Measurements from ENCODE around the gene CDC26. TPM values are rescaled to one million over a fixed set of nuclear protein-coding genes. Genes with fewer than 3 reads are reported as not detected.
A peak's percentile ranks its signal among the peaks of the same experiment; 100 is the strongest.

Gene CDC26
- total RNA-seq, 4 donors from 2014 or later = 15.7 to 43.8 (median 30.8) TPM

DNA sequence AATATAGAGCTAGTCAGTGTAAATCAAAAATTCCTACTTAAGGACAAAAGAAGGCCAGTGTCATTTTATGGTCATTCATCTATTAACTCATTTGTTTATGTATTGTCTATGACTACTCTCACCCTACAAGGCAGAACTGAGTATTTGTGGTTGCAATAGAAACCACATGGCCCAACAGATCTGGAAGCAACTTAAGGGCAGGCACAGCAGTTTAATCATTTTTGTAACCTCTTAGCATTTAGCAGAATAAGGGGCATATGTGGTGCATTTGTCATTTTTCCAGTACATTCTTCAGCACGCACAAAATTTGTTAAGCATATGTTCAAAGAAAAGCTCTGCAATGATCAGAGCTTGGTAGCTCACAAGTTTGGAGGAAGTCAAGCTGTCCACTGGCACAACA lies 55.4 kb downstream of the CDC26 start:
- TF ChIP-seq POLR2AphosphoS5 (IDR thresholded peaks at IDR 0.05) = no peak
- TF ChIP-seq POLR2A (IDR thresholded peaks at IDR 0.05) = no peak
- TF ChIP-seq, protein P1, sequence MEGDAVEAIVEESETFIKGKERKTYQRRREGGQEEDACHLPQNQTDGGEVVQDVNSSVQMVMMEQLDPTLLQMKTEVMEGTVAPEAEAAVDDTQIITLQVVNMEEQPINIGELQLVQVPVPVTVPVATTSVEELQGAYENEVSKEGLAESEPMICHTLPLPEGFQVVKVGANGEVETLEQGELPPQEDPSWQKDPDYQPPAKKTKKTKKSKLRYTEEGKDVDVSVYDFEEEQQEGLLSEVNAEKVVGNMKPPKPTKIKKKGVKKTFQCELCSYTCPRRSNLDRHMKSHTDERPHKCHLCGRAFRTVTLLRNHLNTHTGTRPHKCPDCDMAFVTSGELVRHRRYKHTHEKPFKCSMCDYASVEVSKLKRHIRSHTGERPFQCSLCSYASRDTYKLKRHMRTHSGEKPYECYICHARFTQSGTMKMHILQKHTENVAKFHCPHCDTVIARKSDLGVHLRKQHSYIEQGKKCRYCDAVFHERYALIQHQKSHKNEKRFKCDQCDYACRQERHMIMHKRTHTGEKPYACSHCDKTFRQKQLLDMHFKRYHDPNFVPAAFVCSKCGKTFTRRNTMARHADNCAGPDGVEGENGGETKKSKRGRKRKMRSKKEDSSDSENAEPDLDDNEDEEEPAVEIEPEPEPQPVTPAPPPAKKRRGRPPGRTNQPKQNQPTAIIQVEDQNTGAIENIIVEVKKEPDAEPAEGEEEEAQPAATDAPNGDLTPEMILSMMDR (IDR thresholded peaks at IDR 0.05) = no peak
- TF ChIP-seq EP300 (IDR thresholded peaks at IDR 0.05; ENCODE audit: low read depth) = no peak
- DNase-seq = no peak
- intact Hi-C loops (cut with DNase I; ENCODE audit: low total_unique reads) (no loop called here), in situ Hi-C loops (cut with MboI; ENCODE audit: low pct_ligation_motif_present in 1 of 4, low pct_unique_long_range_greater_than_20kb in 1 of 4, low sequenced_read_pairs in 3 of 4) (no loop called here)
- H3K9me3 ChIP-seq = no peaks in the 10 kb centered on the region
- H3K36me3 ChIP-seq = no peaks in the 10 kb centered on the region
- 27 to 50% methylated on average over 1 of the region's 1 CpG for WGBS, 2 donors (ENCODE audit: low coverage in 1 of 2)
- H3K4me3 ChIP-seq = peak overlapping the region in 3 of 4 donors; percentile 73 to 95 (median 85)
- H3K4me1 ChIP-seq = peaks cover 17 to 46% (median 31%) of the 10 kb centered on the region in 4 donors
- H3K27ac ChIP-seq = peak overlapping the region; percentile 89 to 95 (median 92)
- no peaks in the 10 kb centered on the region for H3K27me3 ChIP-seq

DNA sequence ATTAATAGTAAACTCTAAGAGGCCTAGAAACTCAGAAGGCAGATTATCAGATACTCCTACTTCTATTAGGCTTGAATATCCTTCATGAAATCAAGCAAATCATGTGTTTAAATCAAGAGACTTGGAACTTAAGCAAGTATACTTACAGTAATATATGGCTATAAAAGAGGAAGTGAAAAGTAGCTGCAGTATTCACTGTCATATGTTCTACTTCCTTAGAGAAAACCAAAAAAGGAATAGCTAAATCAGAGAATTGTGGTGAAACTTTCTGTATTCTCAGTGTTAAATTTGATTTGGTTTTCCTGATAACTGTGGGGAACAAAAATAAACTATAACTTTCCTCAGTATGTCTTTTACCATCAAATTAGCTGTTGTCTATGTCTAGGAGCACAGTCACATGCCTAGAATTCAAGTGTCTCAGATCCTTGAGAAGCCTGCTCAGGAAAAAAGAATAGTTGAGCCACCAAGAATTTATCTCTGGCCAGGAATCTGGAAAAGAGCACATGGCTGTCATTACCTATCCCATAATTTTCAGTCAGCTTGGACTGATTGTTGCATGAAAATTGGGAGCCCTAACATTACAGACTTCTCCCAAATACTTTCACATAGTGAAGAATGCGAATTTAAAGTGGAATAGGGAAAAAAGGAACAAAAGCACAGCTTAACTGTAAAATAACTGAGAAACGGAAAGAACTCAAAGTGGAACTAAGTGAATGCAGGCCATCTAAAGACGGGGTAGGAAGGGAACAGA lies 56.0 kb downstream of the CDC26 start:
- H3K4me3 ChIP-seq = peak overlapping the region in 1 of 4 donors; percentile 95
- intact Hi-C loops (cut with DNase I; ENCODE audit: low total_unique reads) = no loop called here
- no peaks in the 10 kb centered on the region for H3K27me3 ChIP-seq
- no peaks in the 10 kb centered on the region for H3K9me3 ChIP-seq
- no peaks in the 10 kb centered on the region for H3K36me3 ChIP-seq
- in situ Hi-C loops (cut with MboI; ENCODE audit: low pct_ligation_motif_present in 1 of 4, low pct_unique_long_range_greater_than_20kb in 1 of 4, low sequenced_read_pairs in 3 of 4) = no loop called here
- DNase-seq = no peak
- WGBS, 2 donors (ENCODE audit: low coverage in 1 of 2) = 36 to 57% methylated on average over 3 of the region's 3 CpGs
- peaks cover 17 to 46% (median 31%) of the 10 kb centered on the region in 4 donors for H3K4me1 ChIP-seq
- TF ChIP-seq, protein P1 (IDR thresholded peaks at IDR 0.05) = no peak
- TF ChIP-seq POLR2A (IDR thresholded peaks at IDR 0.05) (no peak), POLR2AphosphoS5 (IDR thresholded peaks at IDR 0.05) (no peak), EP300 (IDR thresholded peaks at IDR 0.05; ENCODE audit: low read depth) (no peak)
- peak overlapping the region; percentile 37 to 95 (median 92) for H3K27ac ChIP-seq

Other genes with a start within 250 kb of the CDC26 start
- gene ZFP37, start 218.8 kb downstream of the CDC26 start, total RNA-seq = 1 to 10 TPM in 1 of 4 donors, under 1 TPM in 2, not detected in 1; 0.68 to 1.7 (median 0.80) TPM
- gene SLC31A2, start 124.6 kb downstream of the CDC26 start, total RNA-seq = 10 to 100 TPM in 3 of 4 donors, 1 to 10 TPM in 1; 4.4 to 81.6 (median 40.3) TPM
- 10 to 100 TPM; 21.4 to 33.8 (median 23.3) TPM for gene FKBP15, start 54.3 kb downstream of the CDC26 start, total RNA-seq
- gene SLC31A1, start 54.0 kb downstream of the CDC26 start, total RNA-seq = 10 to 100 TPM in 2 of 4 donors, 1 to 10 TPM in 2; 5.8 to 36.2 (median 15.4) TPM
- gene PRPF4, start 86 bp upstream of the CDC26 start, total RNA-seq = 10 to 100 TPM in 2 of 4 donors, 1 to 10 TPM in 2; 5.0 to 13.7 (median 9.6) TPM
- under 1 TPM in 2 of 4 donors, not detected in 2; 0.14 to 0.95 TPM for gene RNF183, start 27.8 kb upstream of the CDC26 start, total RNA-seq
- gene WDR31, start 64.7 kb upstream of the CDC26 start, total RNA-seq = 1 to 10 TPM in 3 of 4 donors, under 1 TPM in 1; 0.60 to 3.0 (median 1.6) TPM
- gene BSPRY, start 74.0 kb upstream of the CDC26 start, total RNA-seq = 10 to 100 TPM in 3 of 4 donors, 1 to 10 TPM in 1; 9.0 to 36.8 (median 26.8) TPM
- 100 to 1,000 TPM; 156 to 269 (median 237) TPM for gene HDHD3, start 101.4 kb upstream of the CDC26 start, total RNA-seq
- gene ALAD, start 125.7 kb upstream of the CDC26 start, total RNA-seq = 100 to 1,000 TPM in 1 of 4 donors, 10 to 100 TPM in 3; 18.5 to 107 (median 63.0) TPM
- 10 to 100 TPM in 3 of 4 donors, 1 to 10 TPM in 1; 4.2 to 58.7 (median 24.4) TPM for gene POLE3, start 135.1 kb upstream of the CDC26 start, total RNA-seq
- gene C9orf43, start 135.2 kb upstream of the CDC26 start, total RNA-seq = under 1 TPM in 1 of 4 donors, not detected in 3; 0.75 TPM
- 100 to 1,000 TPM in 1 of 4 donors, 10 to 100 TPM in 3; 62.7 to 150 (median 80.9) TPM for gene RGS3, start 188.2 kb upstream of the CDC26 start, total RNA-seq

Measured in transverse colon (tissue), 4 donors.